Left ventricle myocardium superior (tissue), 1 donor: ENCODE results near the gene NTRK2. TPM values are rescaled to one million over a fixed set of nuclear protein-coding genes. Genes with fewer than 3 reads are reported as not detected.

Source experiments
- ATAC-seq: fragments of 200-7000 bp; cut with Tn5 transposase; one replicate; pipeline ENCODE4 v1.9.1; 2020; ENCODE audit warnings: mild to moderate bottlenecking, moderate library complexity
- DNase-seq: peaks from one replicate; pipeline ENCODE4 v3.0.0-alpha.2; 2020
- intact Hi-C: fragments of 100-400 bp; cut with micrococcal nuclease; formaldehyde crosslinking; loops from one replicate; pipeline ENCODE4 v1.11.0; 2022
- total RNA-seq: library from RNA; stranded (reverse); fragmentation: NEBNext Ultra II Directional; extraction: Animal tissue kit (Norgen Biotek cat#: 25700); gene quantifications from one replicate; pipeline ENCODE4 v1.2.1, GENCODE V29; 2021
- donor health status: DM: no; HTN: yes; CAD: no; lungs with severe emphysema.

Gene NTRK2
- total RNA-seq, 1 donor from 2014 or later = 5.5 TPM

DNA sequence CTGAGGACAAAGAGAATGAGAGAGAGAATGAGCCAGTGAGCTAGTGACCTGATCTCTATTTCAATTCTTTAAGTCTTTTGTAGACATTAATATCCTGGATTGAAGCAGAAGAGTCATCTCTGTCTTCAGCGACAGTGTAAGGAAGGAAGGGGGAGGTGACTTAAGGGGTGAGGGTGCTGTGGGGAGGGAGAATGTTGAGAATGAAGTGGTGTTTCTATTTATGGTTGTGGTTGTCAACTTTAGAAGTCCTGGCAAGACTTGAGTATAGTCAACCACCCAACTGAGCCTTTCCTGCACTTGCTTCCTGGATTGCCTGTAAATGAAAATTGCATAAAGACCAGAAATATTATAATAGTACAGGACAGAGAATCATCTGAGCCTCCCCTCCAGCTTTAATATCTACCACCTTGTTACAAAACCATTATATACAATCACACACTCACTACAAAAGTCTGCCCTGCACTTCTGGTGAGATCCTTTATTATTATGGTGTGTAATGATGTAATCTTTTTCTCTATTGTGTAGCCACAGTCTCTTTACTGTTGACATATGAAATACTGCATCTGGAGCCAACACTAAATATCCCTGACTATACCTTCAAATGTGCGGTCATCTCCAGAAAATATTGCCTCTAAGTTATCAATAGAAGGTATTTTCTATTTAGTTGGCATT, 91.7 kb downstream of the NTRK2 start:
- intact Hi-C loops = no loop called here
- ATAC-seq (no peak), DNase-seq (no peak)

- ATAC-seq (no peak), DNase-seq (no peak)
- intact Hi-C loops = no loop called here
Measured at GRCh38 chr9:84772511-84772910, 103.0 kb downstream of the NTRK2 start.

GRCh38 chr9:84773022-84773421, 103.5 kb downstream of the NTRK2 start:
- ATAC-seq = no peak
- DNase-seq = no peak
- intact Hi-C loops = no loop called here

GRCh38 chr9:84775056-84775643, 105.6 kb downstream of the NTRK2 start:
- DNase-seq (no peak), ATAC-seq (no peak)
- intact Hi-C loops = no loop called here

GRCh38 chr9:84778570-84778969, 109.0 kb downstream of the NTRK2 start:
- intact Hi-C loops = no loop called here
- ATAC-seq (no peak), DNase-seq (no peak)

GRCh38 chr9:84779883-84780282, 110.4 kb downstream of the NTRK2 start:
- intact Hi-C loops = no loop called here
- ATAC-seq (no peak), DNase-seq (no peak)

DNA sequence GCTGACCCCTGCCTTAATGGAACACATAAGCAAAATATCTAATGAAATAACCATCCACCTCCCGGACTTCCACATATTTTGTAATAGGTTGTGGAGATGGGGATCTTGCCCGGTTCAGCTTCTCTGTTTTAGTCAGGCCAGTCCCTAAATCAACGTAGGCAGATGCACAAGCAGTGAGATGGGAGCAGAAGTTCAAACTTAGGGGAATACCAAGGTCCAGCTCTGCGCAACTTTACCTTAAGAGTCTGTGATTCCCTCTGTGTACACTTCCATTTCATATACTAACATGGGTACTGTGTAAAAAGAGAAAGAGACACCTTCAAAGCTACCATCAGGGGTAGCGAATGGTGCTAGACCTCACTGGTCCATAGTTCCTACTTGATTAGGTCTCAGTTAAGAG, 110.9 kb downstream of the NTRK2 start:
- intact Hi-C loops = no loop called here
- DNase-seq (no peak), ATAC-seq (no peak)

GRCh38 chr9:84781458-84781857, 111.9 kb downstream of the NTRK2 start:
- intact Hi-C loops = no loop called here

GRCh38 chr9:84781931-84782866, 112.7 kb downstream of the NTRK2 start:
- ATAC-seq (no peak), DNase-seq (no peak)
- intact Hi-C loops = no loop called here

More at GRCh38 chr9:84781458-84781857, 111.9 kb downstream of the NTRK2 start:
- DNase-seq (no peak), ATAC-seq (no peak)

- intact Hi-C loops = no loop called here
- no peak for ATAC-seq
- no peak for DNase-seq
Measured at GRCh38 chr9:84785792-84786547, 116.4 kb downstream of the NTRK2 start.

- DNase-seq (no peak), ATAC-seq (no peak)
- intact Hi-C loops = no loop called here
Measured at GRCh38 chr9:84788803-84789462, 119.4 kb downstream of the NTRK2 start.

GRCh38 chr9:84789463-84789830, 119.9 kb downstream of the NTRK2 start:
- ATAC-seq = no peak
- no peak for DNase-seq
- intact Hi-C loops = no loop called here

GRCh38 chr9:84791643-84792042, 122.1 kb downstream of the NTRK2 start:
- ATAC-seq (no peak), DNase-seq (no peak)
- intact Hi-C loops = no loop called here

- ATAC-seq = no peak
- intact Hi-C loops = no loop called here
- no peak for DNase-seq
Measured at GRCh38 chr9:84793251-84793650, 123.7 kb downstream of the NTRK2 start.

- intact Hi-C loops = no loop called here
- DNase-seq = no peak
- no peak for ATAC-seq
Measured at GRCh38 chr9:84794981-84795637, 125.6 kb downstream of the NTRK2 start.

GRCh38 chr9:84796404-84796803, 126.9 kb downstream of the NTRK2 start:
- no peak for DNase-seq
- intact Hi-C loops = no loop called here
- no peak for ATAC-seq

GRCh38 chr9:84799251-84799650, 129.7 kb downstream of the NTRK2 start:
- DNase-seq (no peak), ATAC-seq (no peak)
- intact Hi-C loops = no loop called here

DNA sequence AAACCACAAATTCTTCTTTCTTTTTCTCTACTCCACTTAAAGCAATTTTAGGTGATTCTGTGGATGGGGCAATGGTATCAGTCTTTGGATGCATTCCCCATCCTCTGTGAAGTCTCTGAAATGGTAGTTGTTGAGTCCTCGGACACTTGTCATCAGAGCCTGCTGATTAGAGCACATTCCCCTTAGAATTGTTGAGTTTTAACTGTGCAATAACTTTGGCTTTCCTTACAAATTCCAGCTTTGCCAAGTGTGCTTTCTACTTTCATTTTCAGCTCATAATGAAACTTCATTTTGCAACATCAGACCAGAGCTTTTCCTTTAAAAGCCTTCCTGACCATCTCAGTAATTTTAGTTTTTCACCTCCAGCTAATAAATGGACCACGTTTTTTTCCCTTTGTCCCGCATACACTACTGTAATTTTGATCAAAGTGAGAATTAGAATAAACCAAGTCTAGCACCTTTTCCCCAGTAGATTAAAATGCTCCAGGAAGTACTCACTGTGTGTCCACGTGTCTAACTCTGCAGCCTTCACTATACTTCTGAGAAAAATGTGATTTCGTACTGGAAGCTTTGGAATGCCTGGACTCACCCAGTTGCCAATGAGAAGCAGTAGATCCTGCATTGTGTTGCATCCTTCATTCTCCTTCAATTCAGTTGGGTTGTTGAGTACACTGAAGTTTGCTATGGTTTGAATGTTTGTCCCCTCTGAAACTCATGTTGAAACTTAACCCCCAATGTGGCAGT, 135.6 kb downstream of the NTRK2 start:
- DNase-seq (no peak), ATAC-seq (peak; percentile 76)
- intact Hi-C loops = no loop called here
